GM18507 (cell line): ENCODE measurements around the gene VEGFA.

Experiments used
- DNase-seq: peaks from one replicate; pipeline ENCODE4 v3.0.0; 2011; ENCODE audit warnings: low read depth; ENCODE audit not compliant: insufficient read length; ENCODE audit errors: extremely low spot score
- FAIRE-seq: peaks from 2 replicates; lab custom pipeline; 2011; peaks lifted over from hg19 to GRCh38; lab: Jason Lieb, UNC

VEGFA gene

GRCh38 chr6:43797919-43798318 lies 27.9 kb downstream of the VEGFA start:
- FAIRE-seq (no peak), DNase-seq (no peak)

GRCh38 chr6:43798688-43799444 lies 28.9 kb downstream of the VEGFA start:
- DNase-seq (no peak), FAIRE-seq (no peak)

- no peak for DNase-seq
- FAIRE-seq = no peak
These were observed 29.7 kb downstream of the VEGFA start for GRCh38 chr6:43799551-43800297.

GRCh38 chr6:43800298-43800623 lies 30.2 kb downstream of the VEGFA start:
- FAIRE-seq = no peak

GRCh38 chr6:43800746-43801494 lies 30.9 kb downstream of the VEGFA start:
- FAIRE-seq (no peak), DNase-seq (no peak)

More at GRCh38 chr6:43800298-43800623, 30.2 kb downstream of the VEGFA start:
- DNase-seq = no peak

- no peak for FAIRE-seq
- DNase-seq = no peak
These were observed 31.6 kb downstream of the VEGFA start for GRCh38 chr6:43801495-43802181.

- FAIRE-seq = no peak
- DNase-seq = no peak
These were observed 33.2 kb downstream of the VEGFA start for GRCh38 chr6:43803055-43803782.

GRCh38 chr6:43803783-43804549 lies 34.0 kb downstream of the VEGFA start:
- no peak for DNase-seq
- no peak for FAIRE-seq

GRCh38 chr6:43804550-43805223 lies 34.7 kb downstream of the VEGFA start:
- no peak for DNase-seq

GRCh38 chr6:43805699-43806042 lies 35.7 kb downstream of the VEGFA start:
- FAIRE-seq (no peak), DNase-seq (no peak)

More at GRCh38 chr6:43804550-43805223, 34.7 kb downstream of the VEGFA start:
- no peak for FAIRE-seq

- DNase-seq (no peak), FAIRE-seq (no peak)
These were observed 36.2 kb downstream of the VEGFA start for GRCh38 chr6:43806043-43806757.

GRCh38 chr6:43806758-43807227 lies 36.8 kb downstream of the VEGFA start:
- DNase-seq (no peak), FAIRE-seq (no peak)

- DNase-seq (no peak), FAIRE-seq (no peak)
These were observed 37.4 kb downstream of the VEGFA start for GRCh38 chr6:43807228-43808061.

- no peak for DNase-seq
- no peak for FAIRE-seq
These were observed 38.4 kb downstream of the VEGFA start for GRCh38 chr6:43808412-43808811.

- no peak for FAIRE-seq
These were observed 39.6 kb downstream of the VEGFA start for GRCh38 chr6:43809417-43810305.

More at GRCh38 chr6:43809417-43810305, 39.6 kb downstream of the VEGFA start:
- DNase-seq = no peak
